HG02763 (cell line): ENCODE data around the gene GTF3C2.

Experiments used
- ATAC-seq: cut with Tn5 transposase; IDR thresholded peaks from one replicate; pipeline ENCODE4 v1.9.1; 2021; ENCODE audit warnings: mild to moderate bottlenecking, moderate library complexity; ENCODE audit not compliant: unreplicated experiment

Gene GTF3C2

GRCh38 chr2:27298391-27299080, 58.0 kb downstream of the GTF3C2 start:
- ATAC-seq = no peak

GRCh38 chr2:27297195-27297594, 59.4 kb downstream of the GTF3C2 start:
- no peak for ATAC-seq

DNA sequence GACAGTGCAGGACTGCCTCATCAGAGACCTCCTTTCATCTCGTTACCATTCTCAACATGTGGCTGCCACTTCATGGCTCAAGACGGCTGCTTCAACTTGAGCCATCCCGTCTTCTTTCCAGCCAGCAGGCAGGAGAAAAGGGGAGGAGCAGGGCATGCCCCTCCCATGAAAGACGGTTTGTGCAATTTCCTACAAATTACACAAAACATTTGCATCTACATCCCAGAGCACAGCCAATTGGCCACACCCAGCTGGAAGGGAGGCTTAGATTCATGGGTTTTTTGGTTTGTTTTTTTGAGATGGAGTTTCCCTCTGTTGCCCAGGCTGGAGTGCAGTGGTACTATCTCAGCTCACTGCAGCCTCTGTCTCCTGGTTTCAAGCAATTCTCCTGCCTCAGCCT, 60.1 kb downstream of the GTF3C2 start:
- ATAC-seq = no peak

DNA sequence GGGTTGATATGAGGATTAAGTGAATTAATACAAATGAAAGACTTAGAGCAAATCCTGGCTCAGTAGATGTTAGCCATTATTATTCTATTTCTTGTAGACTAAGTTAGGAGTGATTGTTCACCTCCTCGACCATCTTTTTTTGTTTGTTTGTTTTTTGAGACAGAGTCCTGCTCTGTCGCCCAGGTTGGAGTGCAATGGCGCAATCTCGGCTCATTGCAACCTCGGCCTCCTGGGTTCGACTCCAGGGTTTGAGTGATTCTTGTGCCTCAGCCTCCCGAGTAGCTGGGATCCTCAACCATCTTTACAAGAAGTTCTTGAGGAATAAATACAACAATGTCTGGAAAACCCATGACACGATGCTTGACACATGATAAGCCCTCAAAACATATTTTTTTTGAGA, 61.6 kb downstream of the GTF3C2 start:
- no peak for ATAC-seq

- ATAC-seq = no peak
These were observed 64.7 kb downstream of the GTF3C2 start for GRCh38 chr2:27291865-27292264.

DNA sequence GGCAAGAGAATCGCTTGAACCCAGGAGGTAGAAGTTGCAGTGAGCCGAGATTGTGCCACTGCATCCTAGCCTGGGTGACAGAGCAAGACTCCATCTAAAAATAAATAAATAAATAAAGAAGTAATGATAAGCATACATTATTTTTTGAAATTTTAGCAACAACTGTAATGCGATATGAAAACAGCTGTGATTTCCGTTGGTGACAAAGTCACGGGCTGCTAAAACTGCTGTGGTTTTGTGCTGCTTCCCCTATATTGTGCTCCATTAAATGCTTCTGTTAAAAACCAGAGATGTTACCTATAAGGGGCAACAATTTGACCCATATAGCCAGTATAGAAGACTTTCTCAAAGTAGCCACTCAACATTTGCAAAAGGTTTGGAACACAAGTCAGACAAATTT, 66.0 kb downstream of the GTF3C2 start:
- ATAC-seq = no peak

DNA sequence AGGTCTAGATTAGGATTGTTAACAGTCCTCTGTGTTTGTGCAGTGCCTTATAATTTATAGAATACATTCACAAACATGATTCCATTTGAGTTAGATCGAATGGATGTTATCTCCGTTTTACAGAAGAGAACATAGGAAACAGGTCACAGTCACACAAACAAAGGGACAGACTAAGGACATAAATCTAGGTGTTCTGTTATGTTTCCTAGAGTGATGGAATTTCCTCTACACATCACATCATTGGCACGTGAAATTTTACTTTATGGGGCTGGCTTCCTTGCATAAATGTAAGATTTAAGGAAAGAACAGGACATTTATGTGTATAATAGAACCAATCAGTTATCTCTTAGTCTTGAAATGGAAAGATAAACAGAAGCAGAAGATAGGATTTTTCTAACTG, 68.0 kb downstream of the GTF3C2 start:
- ATAC-seq = no peak

DNA sequence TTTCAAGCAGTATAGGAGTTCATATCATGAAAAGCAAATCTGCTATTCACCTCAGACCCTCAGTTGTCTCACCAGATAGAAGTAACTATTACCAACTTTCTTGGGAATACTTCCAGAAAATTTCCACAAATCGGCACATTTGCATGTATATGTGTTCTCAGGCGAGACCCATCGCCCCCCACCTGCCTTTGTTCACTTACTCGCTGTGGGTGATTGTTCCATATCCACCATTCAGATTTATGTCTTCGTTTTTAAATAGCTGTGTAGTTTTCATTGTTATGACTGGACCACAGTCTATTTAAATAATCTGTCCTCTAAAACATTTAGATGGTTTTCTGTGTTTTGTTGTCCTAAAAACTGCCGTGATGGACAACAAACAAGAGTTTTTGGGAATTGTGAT, 71.1 kb downstream of the GTF3C2 start:
- no peak for ATAC-seq

DNA sequence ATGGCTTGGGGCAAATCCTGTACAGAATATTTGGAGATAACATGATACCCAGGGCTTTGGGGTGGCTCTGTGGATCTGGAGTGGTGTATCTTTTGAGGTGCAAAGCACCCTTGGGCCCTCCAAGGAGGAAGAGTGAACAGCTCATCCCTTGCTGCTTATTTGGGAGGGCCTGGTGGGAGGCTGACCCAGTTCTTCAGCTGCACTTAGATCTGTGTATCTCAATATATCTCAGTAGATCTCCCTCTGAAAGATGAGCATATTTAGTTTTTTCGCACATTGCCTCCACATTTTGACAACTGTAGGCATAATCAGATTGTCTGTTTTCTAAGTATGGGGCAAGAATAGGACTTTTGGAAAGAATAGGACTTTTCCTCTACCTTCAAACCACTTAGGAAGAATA, 71.6 kb downstream of the GTF3C2 start:
- no peak for ATAC-seq

GRCh38 chr2:27282892-27283291, 73.7 kb downstream of the GTF3C2 start:
- no peak for ATAC-seq

DNA sequence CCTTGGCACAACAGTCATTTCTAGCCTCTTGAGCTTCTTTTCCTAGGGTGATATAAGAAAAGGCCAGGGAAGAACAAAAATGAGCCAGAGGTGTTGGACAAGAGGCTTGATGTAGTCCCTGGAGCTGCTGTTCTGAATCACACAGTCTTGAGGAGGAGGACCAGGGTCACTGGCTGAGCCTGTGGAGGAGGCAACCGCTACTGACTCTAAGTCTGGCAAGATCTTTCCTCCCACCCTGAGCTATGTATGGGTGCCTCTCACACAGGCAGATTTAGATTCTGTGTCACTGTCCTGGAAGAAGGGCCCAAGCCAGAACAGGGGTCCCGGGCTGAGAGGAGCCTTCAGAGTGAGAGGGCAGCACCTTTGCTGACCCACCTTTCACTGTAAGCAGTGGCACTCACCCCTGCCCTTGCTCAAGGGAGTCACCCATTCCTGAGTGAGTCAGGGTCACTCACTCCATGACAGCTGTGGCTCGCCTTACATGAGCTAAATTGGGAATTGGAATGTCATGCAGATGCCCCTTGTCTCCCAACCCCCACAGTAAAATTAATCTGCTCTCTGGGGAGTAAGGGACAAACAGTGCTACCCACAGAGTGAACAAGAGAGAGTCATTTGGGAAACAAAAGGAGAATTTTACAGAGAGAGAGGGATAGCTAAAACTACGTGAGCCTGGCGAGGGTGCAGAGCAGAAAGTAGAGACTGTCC, 74.6 kb downstream of the GTF3C2 start, which contains the start of gene TRIM54:
Gene TRIM54, plus strand, starts transcription at position 575 of the 705 bp plus-strand sequence. CDS start 303 bp downstream, outside the sequence.
- no peak for ATAC-seq

GRCh38 chr2:27281442-27281841, 75.1 kb downstream of the GTF3C2 start:
- no peak for ATAC-seq

- no peak for ATAC-seq
These were observed 75.7 kb downstream of the GTF3C2 start for GRCh38 chr2:27280826-27281225.

DNA sequence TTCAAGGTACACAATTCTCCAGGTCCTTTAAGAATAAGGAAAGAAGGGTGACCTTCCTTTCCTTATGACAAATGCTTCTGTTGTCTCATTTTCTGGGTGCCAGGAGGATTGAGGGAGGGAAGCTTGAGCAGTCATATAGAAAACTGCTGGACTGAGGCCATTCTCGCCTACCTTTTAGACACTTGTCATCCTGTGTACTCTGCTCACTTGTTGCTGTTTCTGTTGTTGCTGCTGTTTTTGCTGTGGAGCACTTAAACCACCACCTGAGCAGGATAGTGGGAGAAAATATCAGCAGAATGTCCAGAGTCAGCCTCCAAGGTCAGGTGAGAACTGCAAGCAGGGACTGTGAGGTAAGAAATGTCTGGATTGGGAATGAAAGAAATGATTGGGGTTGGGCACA, 78.6 kb downstream of the GTF3C2 start:
- no peak for ATAC-seq
